ENCODE data around the gene MGAT4C.

DNA sequence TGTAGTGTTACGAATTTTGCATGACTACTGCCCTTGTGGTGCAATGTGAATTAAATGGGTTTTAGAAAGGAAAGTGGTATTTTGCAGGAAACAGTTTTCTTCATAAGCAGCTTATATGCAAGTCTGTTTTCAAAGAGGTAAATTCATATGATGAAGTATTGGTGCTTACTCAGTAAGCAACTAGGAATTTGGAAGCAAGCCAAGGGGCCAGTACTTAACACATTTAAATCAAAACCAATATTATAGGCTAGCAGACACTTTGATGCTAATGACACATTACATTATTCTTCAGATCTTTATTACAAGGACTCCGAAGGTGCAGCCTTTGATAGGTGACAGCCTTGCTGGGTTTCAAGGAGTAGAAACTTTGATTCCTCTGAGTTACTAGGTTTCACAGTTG, 23.1 kb downstream of the MGAT4C start:
- TF ChIP-seq CTCF (IDR thresholded peaks at IDR 0.05), result no peak
- no peak for TF ChIP-seq ESRRA (IDR thresholded peaks at IDR 0.05; ENCODE audit: borderline replicate concordance, low read length)
- TF ChIP-seq, protein P1, sequence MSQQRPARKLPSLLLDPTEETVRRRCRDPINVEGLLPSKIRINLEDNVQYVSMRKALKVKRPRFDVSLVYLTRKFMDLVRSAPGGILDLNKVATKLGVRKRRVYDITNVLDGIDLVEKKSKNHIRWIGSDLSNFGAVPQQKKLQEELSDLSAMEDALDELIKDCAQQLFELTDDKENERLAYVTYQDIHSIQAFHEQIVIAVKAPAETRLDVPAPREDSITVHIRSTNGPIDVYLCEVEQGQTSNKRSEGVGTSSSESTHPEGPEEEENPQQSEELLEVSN (IDR thresholded peaks at IDR 0.05; ENCODE audit: borderline replicate concordance, low read depth), result no peak
- no peak for TF ChIP-seq RCOR1 (IDR thresholded peaks at IDR 0.05; ENCODE audit: low read depth, low read length)
- no peak for TF ChIP-seq POLR2AphosphoS2 (conservative IDR thresholded peaks at IDR 0.05; ENCODE audit: low read length)
- TF ChIP-seq SREBF2 (IDR thresholded peaks at IDR 0.05), result no peak
- no peak for TF ChIP-seq POLR2A (IDR thresholded peaks at IDR 0.05; ENCODE audit: low read length)
- TF ChIP-seq, protein P2, sequence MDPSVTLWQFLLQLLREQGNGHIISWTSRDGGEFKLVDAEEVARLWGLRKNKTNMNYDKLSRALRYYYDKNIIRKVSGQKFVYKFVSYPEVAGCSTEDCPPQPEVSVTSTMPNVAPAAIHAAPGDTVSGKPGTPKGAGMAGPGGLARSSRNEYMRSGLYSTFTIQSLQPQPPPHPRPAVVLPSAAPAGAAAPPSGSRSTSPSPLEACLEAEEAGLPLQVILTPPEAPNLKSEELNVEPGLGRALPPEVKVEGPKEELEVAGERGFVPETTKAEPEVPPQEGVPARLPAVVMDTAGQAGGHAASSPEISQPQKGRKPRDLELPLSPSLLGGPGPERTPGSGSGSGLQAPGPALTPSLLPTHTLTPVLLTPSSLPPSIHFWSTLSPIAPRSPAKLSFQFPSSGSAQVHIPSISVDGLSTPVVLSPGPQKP (IDR thresholded peaks at IDR 0.05; ENCODE audit: low read depth, low read length), result no peak
- TF ChIP-seq CEBPB (IDR thresholded peaks at IDR 0.05), result no peak
- no peak for TF ChIP-seq RFX5 (IDR thresholded peaks at IDR 0.05)
